ENCODE results near the gene RNF138.

GRCh38 chr18:32093102-32093511 lies 1.4 kb downstream of the RNF138 start:
- TF ChIP-seq, protein P1, sequence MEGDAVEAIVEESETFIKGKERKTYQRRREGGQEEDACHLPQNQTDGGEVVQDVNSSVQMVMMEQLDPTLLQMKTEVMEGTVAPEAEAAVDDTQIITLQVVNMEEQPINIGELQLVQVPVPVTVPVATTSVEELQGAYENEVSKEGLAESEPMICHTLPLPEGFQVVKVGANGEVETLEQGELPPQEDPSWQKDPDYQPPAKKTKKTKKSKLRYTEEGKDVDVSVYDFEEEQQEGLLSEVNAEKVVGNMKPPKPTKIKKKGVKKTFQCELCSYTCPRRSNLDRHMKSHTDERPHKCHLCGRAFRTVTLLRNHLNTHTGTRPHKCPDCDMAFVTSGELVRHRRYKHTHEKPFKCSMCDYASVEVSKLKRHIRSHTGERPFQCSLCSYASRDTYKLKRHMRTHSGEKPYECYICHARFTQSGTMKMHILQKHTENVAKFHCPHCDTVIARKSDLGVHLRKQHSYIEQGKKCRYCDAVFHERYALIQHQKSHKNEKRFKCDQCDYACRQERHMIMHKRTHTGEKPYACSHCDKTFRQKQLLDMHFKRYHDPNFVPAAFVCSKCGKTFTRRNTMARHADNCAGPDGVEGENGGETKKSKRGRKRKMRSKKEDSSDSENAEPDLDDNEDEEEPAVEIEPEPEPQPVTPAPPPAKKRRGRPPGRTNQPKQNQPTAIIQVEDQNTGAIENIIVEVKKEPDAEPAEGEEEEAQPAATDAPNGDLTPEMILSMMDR (IDR thresholded peaks at IDR 0.05) = no peak
- no peak for TF ChIP-seq FOSL2 (IDR thresholded peaks at IDR 0.05)
- no peak for TF ChIP-seq FOSL2 (CRISPR knock-in tag; IDR thresholded peaks at IDR 0.05)
- TF ChIP-seq POLR2A (IDR thresholded peaks at IDR 0.05; ENCODE audit: low read length) = no peak
- TF ChIP-seq JUN (IDR thresholded peaks at IDR 0.05) = no peak
- no peak for TF ChIP-seq JUNB (IDR thresholded peaks at IDR 0.05)
- no peak for TF ChIP-seq CBX8 (IDR thresholded peaks at IDR 0.05)
- no peak for TF ChIP-seq CEBPB (IDR thresholded peaks at IDR 0.05)
- TF ChIP-seq POLR2AphosphoS2 (conservative IDR thresholded peaks at IDR 0.05; ENCODE audit: low read length) = no peak
- TF ChIP-seq FOSB (CRISPR knock-in tag; IDR thresholded peaks at IDR 0.05) = no peak
- no peak for TF ChIP-seq EP300 (IDR thresholded peaks at IDR 0.05)
- no peak for TF ChIP-seq TP53 (CRISPR knock-in tag; IDR thresholded peaks at IDR 0.05)
- no peak for TF ChIP-seq ESRRA (IDR thresholded peaks at IDR 0.05; ENCODE audit: borderline replicate concordance, low read length)
